GM19438 (cell line): ENCODE measurements around the gene CHIT1.

Experiments used
- ATAC-seq: cut with Tn5 transposase; IDR thresholded peaks from one replicate; pipeline ENCODE4 v1.9.1; 2021; ENCODE audit warnings: low read depth; ENCODE audit not compliant: unreplicated experiment

Gene CHIT1

GRCh38 chr1:203219171-203219570 is 10.3 kb downstream of the CHIT1 start:
- no peak for ATAC-seq

- ATAC-seq: no peak
Observed at GRCh38 chr1:203217668-203218067, 11.8 kb downstream of the CHIT1 start.

DNA sequence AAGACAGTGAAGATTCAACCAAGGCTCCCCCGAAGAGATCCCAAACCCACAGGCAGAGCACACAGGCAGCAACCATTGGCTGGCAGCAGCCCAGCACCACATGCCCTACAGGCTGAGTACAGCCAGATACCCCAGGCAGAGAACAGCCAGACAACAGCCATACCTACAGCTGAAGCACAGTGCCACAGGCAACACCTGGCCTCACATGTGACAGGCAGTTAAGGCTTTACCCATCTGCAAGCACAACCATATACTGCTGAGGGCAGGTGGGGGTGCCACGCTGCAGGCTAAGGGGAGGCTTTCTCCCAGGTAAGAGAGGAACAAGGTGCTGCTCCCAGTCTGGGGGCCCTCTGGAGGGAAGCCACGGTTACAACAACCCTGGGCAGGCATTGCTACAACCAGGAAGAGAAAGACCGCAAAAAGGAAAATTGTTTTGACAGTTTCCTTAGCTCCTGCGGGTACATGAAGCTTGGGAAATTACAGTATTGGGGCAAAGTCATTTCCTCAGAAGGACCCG is 12.3 kb downstream of the CHIT1 start:
- no peak for ATAC-seq

DNA sequence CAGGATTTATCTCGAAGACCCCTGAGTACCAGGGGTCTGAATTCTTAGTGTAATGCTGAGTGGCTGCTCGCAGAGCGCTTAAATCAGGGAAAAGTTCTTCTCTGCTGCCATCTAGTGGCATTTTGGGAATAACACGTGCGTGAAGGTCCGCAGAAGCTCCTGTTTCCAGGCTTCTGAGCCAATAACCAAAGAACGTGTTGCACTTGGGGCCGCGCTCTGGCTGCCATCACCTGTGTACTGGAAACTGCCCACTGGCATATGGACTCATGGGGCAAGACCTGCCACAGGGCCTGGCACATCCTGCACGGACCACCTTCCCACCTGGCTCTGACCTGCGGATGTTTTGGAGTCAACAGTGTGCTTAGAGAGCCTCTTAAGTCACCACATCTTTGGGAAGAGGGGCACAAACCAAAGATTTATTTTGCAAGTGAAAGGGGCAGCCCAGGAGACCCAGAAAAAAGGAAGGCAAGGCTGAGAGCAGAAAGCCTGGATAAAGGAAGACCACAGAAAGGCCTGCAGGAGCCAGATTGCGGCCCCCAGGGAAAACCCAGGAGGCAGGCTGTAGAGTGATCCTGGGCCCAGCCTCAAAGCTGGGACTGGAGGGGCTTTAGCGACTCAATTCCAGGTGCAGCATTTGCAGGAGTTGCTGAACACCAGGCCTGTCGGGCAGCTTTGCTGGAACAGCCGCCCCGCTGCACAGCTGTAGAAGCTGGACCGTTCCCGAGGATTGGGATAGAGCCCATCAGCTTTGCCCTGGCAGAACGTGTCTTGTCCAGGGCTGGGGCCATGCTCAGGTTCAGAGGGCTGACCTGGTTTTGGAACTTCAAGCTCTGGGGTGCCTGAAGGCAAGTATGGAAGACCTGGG is 13.0 kb downstream of the CHIT1 start:
- ATAC-seq: no peak

GRCh38 chr1:203215573-203215972 is 13.9 kb downstream of the CHIT1 start:
- ATAC-seq: no peak

DNA sequence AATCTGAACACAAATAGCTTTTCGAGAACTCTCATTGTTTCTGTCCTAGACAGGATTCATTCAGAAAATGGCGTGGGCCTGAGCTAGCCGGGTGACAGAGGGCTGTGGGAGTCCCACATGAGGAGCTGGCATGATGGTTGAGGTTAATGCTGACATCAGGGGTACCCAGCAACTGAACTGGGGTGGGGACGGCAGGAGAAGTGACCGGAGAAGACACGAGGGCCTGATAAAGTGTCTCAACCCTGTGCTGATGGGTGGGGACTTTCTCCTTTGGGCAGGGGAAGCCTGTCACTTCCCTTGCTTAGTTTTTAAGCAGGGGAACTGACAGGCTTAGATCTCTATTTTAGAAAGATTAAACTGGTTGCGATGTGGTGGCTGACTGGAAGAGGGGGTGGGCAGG is 14.6 kb downstream of the CHIT1 start:
- ATAC-seq: no peak

DNA sequence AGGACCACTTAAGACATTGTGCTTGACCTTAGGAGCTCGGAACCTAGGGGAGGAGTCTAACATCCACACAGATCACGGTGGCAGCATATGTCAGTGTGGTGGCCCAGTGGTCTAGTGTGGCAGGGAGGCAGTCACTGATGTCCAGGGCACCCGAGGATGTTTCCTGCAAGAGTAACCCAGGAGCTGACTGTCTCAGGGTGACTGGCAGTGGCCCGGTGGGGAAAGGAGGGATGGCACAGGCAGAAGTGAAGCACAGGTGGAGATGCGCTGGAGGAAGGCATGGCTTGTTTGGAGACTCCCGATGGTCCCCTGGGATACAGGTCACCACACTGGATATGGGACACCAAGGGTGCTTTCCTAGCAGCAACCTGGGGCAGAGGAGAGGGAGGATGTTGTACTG is 16.3 kb downstream of the CHIT1 start:
- ATAC-seq: no peak

- no peak for ATAC-seq
Observed at GRCh38 chr1:203211812-203212211, 17.7 kb downstream of the CHIT1 start.

DNA sequence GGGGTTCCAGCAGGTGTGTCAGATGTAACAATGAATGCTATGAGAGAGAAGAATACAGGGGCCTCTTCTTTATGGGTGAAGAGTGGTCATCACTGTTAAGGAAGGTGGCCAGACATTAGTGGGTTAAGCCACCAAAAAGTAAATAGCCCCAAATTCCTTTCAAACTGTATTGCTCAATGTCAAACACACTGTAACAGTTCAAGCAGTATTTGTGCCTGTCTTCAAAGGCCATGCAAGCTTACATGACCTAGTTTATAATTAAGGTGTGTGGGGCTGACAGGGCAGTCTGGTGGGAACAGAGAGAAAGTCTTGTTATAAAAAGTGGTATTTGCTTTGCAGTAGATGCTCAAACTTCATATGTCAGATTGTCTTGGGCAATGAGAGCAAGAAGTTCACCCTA is 18.5 kb downstream of the CHIT1 start:
- no peak for ATAC-seq

DNA sequence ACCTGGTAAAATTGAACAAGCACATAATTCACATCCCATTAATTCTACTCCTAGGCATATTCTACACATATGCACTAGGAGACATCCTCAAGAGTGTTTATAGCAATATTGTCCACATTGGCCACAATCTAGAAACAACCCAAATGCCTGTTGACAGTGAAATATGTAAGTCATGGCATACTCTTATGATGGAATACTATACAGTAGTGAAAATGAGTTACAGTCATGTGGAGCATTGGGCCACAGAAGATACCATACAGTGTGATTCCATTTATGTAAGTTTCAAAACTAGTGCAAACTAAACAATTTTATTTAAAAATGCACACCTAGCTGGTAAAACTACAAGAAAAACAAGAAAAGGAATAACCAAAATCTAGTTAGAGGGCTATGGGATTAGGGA is 19.1 kb downstream of the CHIT1 start:
- ATAC-seq: no peak

DNA sequence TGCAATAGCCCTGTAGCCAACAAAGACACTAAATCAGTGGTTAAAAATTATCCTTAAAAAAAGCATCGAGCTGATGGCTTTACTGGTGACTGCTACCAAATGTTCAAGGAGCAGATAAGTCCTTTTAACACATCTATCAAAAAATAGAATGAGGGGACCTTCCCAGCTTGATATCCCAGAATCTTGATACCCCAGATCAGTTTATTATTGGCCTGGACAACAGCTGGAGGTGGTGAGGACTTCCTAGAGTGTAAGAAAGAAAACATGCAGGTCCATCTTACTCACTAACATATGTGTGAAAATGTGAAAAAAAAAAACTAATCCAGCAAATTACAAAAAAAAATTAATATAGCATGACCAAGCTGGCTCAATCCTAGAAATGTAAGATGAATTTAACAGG is 21.3 kb downstream of the CHIT1 start:
- ATAC-seq: no peak

DNA sequence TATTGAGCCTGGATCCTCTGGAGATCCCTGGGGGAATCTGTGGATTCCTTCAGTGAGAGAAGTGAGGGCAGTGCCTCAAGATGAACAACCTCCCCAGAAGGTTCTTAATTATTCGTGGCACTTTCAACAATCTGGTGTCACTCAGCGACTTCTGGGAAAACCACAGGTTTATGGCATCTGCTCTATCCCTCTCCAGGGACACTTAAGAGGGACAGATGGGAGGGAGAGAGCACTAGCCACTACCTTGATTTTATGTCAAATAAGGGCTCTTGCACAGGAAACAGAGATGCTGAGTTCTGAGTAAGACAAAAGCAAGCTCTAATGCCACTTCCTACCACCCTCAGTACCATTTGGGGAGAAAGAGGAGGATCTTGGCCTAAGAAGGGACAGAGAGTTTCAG is 21.7 kb downstream of the CHIT1 start:
- ATAC-seq: no peak

- no peak for ATAC-seq
Observed at GRCh38 chr1:203206129-203206687, 23.3 kb downstream of the CHIT1 start.

DNA sequence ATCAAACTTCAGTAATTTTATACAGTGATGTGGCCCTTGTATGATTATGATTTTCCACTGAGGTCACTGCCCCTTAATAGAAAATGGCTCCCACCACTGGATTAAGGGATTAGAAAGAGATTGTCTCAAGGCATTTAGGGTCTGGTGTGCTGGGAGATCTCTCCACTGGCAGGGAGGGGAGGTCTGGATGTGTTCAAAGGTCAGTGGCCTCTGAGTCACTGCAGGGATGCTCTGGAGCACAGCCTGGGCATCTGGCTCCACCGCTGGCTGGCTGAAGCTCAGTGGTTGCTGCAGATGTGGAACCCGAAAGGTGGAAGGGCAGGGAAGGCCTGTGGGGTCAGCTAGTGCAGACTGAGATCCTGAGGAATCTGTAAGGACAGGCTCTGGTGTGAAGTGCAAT is 24.7 kb downstream of the CHIT1 start:
- no peak for ATAC-seq

DNA sequence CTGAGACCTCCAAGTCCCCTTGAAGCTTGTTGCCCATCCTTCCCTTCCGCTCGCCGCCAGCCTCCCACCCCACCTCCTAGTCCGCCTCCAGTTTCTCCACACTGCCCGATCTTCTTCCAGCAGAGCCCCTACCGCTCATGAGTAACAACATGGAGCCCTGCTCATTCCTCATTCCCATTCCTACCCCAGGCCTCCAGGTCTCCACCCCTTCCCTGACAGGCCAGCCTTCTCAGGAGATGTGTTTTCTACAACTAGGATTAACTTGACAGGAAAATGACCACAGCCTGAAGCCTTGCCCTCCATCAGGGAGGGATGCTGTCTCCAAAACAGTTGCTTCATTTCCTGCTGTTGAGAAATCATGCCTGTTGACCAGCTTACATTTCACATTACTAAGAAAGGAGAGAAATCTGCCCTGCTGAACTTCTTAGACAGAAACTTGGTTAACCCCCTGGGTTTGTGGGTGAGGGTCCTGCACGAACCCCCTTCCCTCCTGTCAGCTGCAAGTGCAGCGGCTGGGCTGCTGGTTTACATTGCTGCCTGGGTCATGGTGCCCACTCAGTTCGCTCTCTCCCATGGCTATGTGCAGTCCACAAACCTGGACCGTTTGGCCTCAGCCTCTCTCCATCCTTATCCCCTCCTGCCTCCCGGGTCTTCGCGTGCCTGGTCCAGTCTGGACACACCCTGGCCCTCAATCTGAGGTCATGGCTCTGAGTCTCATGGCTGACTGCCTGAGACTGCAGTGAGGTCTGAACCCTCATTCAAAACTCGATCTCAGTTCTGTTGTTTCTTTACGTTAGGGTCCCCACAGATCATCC is 26.8 kb downstream of the CHIT1 start:
- ATAC-seq: no peak

GRCh38 chr1:203201516-203202205 is 27.8 kb downstream of the CHIT1 start:
- ATAC-seq: no peak

GRCh38 chr1:203200916-203201315 is 28.6 kb downstream of the CHIT1 start:
- ATAC-seq: no peak

DNA sequence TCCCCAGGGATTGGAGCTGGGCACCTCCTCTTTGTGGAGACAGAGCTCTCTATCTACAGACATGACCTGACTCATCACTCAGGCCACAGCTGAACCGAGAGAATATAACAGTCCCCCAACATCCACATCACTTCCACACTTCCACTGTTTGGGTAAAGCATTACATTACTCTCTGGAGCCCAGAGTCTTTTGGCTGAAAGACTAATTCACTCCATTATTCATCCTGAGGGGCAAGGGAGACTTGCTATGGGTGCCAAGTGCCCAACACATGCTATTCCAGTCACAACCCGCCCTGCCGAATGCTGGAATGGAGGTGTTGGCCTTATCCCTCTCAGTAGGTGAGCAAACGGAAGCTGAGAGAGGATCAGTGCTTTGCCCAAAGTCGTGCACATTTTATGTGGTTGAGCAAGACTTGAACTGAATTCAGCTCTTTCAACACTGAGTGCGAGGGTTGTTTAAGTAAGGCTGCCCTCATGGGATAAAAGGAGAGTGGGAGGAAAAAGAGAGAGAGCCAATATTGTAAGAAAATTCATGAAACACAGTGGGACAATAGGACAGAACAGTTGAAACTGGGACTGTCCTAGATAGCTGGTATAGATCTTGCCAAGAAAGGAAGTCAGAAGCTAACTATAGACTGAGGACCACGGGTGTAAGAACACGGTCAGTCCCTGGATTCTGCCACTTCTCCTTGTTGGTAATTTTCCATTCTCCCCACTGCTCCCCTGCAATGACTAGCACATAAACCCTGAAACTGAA is 29.5 kb downstream of the CHIT1 start:
- ATAC-seq: no peak

DNA sequence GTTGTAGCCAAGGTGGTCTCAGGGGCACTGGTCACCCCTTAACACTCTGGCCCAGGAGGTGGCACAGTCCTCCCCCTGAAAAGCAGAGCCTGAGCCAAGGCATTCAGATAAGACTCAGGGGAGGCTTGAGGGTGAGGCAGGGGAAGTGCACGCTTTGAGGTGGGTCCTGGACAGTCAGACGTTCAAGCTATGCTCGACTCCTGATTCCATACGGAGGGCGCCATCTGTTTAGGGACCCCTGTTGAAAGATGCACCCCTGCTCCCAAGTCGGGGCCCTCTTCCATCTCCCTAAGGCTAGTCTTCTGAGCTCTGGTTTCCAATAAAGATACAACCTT is 30.0 kb downstream of the CHIT1 start:
- no peak for ATAC-seq

- ATAC-seq: no peak
Observed at GRCh38 chr1:203199002-203199401, 30.5 kb downstream of the CHIT1 start.
